Measurements from ENCODE around the gene GDPD3. TPM values are rescaled to one million over a fixed set of nuclear protein-coding genes. Genes with fewer than 3 reads are reported as not detected.

Gene GDPD3
- total RNA-seq, 1 donor from 2014 or later: 4.9 TPM

- Mint-ChIP-seq H3K36me3 (ENCODE audit: unreplicated experiment) (no peaks in the 10 kb centered on the region), H3K27ac (ENCODE audit: unreplicated experiment) (no peak overlapping the region), H3K9me3 (ENCODE audit: unreplicated experiment) (peaks cover 2% of the 10 kb centered on the region), H3K4me3 (ENCODE audit: unreplicated experiment) (no peak overlapping the region), H3K4me1 (ENCODE audit: low read depth, unreplicated experiment) (no peaks in the 10 kb centered on the region), H3K27me3 (ENCODE audit: unreplicated experiment) (no peaks in the 10 kb centered on the region)
- TF ChIP-seq CTCF (IDR thresholded peaks at IDR 0.05; ENCODE audit: partially characterized antibody, unreplicated experiment): no peak
- no peak for DNase-seq
Observed at GRCh38 chr16:30143347-30143702, 30.0 kb upstream of the GDPD3 start.

GRCh38 chr16:30142672-30143346 is 29.5 kb upstream of the GDPD3 start:
- TF ChIP-seq CTCF (IDR thresholded peaks at IDR 0.05; ENCODE audit: partially characterized antibody, unreplicated experiment): no peak
- H3K27me3 Mint-ChIP-seq (ENCODE audit: unreplicated experiment): peaks cover 2% of the 10 kb centered on the region
- peaks cover 2% of the 10 kb centered on the region for H3K9me3 Mint-ChIP-seq (ENCODE audit: unreplicated experiment)
- H3K27ac Mint-ChIP-seq (ENCODE audit: unreplicated experiment): no peak overlapping the region
- DNase-seq: no peak
- H3K36me3 Mint-ChIP-seq (ENCODE audit: unreplicated experiment): no peaks in the 10 kb centered on the region
- H3K4me1 Mint-ChIP-seq (ENCODE audit: low read depth, unreplicated experiment): peaks cover 2% of the 10 kb centered on the region
- no peak overlapping the region for H3K4me3 Mint-ChIP-seq (ENCODE audit: unreplicated experiment)

GRCh38 chr16:30141750-30142149 is 28.4 kb upstream of the GDPD3 start:
- Mint-ChIP-seq H3K36me3 (ENCODE audit: unreplicated experiment) (no peaks in the 10 kb centered on the region), H3K27me3 (ENCODE audit: unreplicated experiment) (peaks cover 2% of the 10 kb centered on the region), H3K4me1 (ENCODE audit: low read depth, unreplicated experiment) (peaks cover 8% of the 10 kb centered on the region), H3K4me3 (ENCODE audit: unreplicated experiment) (no peak overlapping the region), H3K9me3 (ENCODE audit: unreplicated experiment) (peaks cover 6% of the 10 kb centered on the region), H3K27ac (ENCODE audit: unreplicated experiment) (no peak overlapping the region)
- DNase-seq: no peak
- TF ChIP-seq CTCF (IDR thresholded peaks at IDR 0.05; ENCODE audit: partially characterized antibody, unreplicated experiment): no peak

- H3K4me3 Mint-ChIP-seq (ENCODE audit: unreplicated experiment): no peak overlapping the region
- H3K27ac Mint-ChIP-seq (ENCODE audit: unreplicated experiment): peak overlapping the region; percentile 39
- H3K4me1 Mint-ChIP-seq (ENCODE audit: low read depth, unreplicated experiment): peaks cover 8% of the 10 kb centered on the region
- no peak for DNase-seq
- peaks cover 6% of the 10 kb centered on the region for H3K9me3 Mint-ChIP-seq (ENCODE audit: unreplicated experiment)
- no peak for TF ChIP-seq CTCF (IDR thresholded peaks at IDR 0.05; ENCODE audit: partially characterized antibody, unreplicated experiment)
- peaks cover 2% of the 10 kb centered on the region for H3K27me3 Mint-ChIP-seq (ENCODE audit: unreplicated experiment)
- no peaks in the 10 kb centered on the region for H3K36me3 Mint-ChIP-seq (ENCODE audit: unreplicated experiment)
Observed at GRCh38 chr16:30139583-30140481, 26.5 kb upstream of the GDPD3 start.

GRCh38 chr16:30137897-30138296 is 24.6 kb upstream of the GDPD3 start:
- peaks cover 3% of the 10 kb centered on the region for H3K27me3 Mint-ChIP-seq (ENCODE audit: unreplicated experiment)
- no peak overlapping the region for H3K4me3 Mint-ChIP-seq (ENCODE audit: unreplicated experiment)
- peaks cover 8% of the 10 kb centered on the region for H3K4me1 Mint-ChIP-seq (ENCODE audit: low read depth, unreplicated experiment)
- no peaks in the 10 kb centered on the region for H3K36me3 Mint-ChIP-seq (ENCODE audit: unreplicated experiment)
- TF ChIP-seq CTCF (IDR thresholded peaks at IDR 0.05; ENCODE audit: partially characterized antibody, unreplicated experiment): no peak
- H3K9me3 Mint-ChIP-seq (ENCODE audit: unreplicated experiment): peaks cover 6% of the 10 kb centered on the region
- H3K27ac Mint-ChIP-seq (ENCODE audit: unreplicated experiment): peak overlapping the region; percentile 93
- DNase-seq: peak; percentile 63

Measured in glutamatergic neuron (in vitro differentiated cells).